HepG2 (cell line): ENCODE measurements around the gene IQSEC1. TPM values are rescaled to one million over a fixed set of nuclear protein-coding genes. Genes with fewer than 3 reads are reported as not detected.

ENCODE experiments used
- ATAC-seq: fragments of 200-7000 bp; cut with Tn5 transposase; 3 replicates; pipeline ENCODE4 v1.9.1; 2020; ENCODE audit warnings: mild to moderate bottlenecking, moderate library complexity
- BruUV-seq: library from RNA; stranded (reverse); fragments of 400-500 nt; replicated peaks from 2 replicates; lab custom pipeline; 2021; lab: Mats Ljungman, UMichigan
- CTCF ChIA-PET: fragments of 300-600 bp; formaldehyde crosslinking; extraction: SDS; loops from one replicate; lab custom pipeline; 2021; ENCODE audit warnings: low total read pairs, inconsistent platforms, low intra/inter-chr PET ratio; lab: Yijun Ruan, JAX
- POLR2A ChIA-PET: fragments of 350-600 bp; sonication (Branson Sonifier 250); formaldehyde crosslinking; loops from one replicate; lab custom pipeline; 2020; ENCODE audit warnings: antibody characterized with exemption, inconsistent platforms; lab: Yijun Ruan, JAX
- DNase-seq: peaks from one replicate; pipeline ENCODE4 v3.0.0-alpha.2; 2015; ENCODE audit warnings: low spot score
- FAIRE-seq: peaks from 3 replicates; lab custom pipeline; 2011; peaks lifted over from hg19 to GRCh38; lab: Jason Lieb, UNC
- H2AFZ ChIP-seq: one replicate; pipeline ENCODE4 v1.6.1; 2011; ENCODE audit warnings: low read length, inconsistent platforms
- H3K27ac ChIP-seq: fragments of 300-600 bp; 3 replicates; pipeline ENCODE4 v1.8.0; 2011; ENCODE audit warnings: mixed run types, mild to moderate bottlenecking, mixed read lengths, low read length, inconsistent platforms; ENCODE audit not compliant: insufficient read depth; ENCODE audit errors: extremely low read length
- H3K27me3 ChIP-seq, 2 experiments: fragments of 200-600 bp in 1 of 2; 2 replicates in 1 of 2; 3 replicates in 1 of 2; pipeline versions ENCODE4 v1.6.0 to v1.8.0; 2011; ENCODE audit warnings: low read length in 2 of 2, mild to moderate bottlenecking in 2 of 2, moderate library complexity in 2 of 2, inconsistent platforms in 1 of 2; ENCODE audit not compliant: insufficient read depth in 2 of 2, control insufficient read depth in 1 of 2
- H3K36me3 ChIP-seq, 2 experiments: fragments of 200-600 bp in 1 of 2; replicated peaks in 1 of 2; 2 replicates in 1 of 2; 3 replicates in 1 of 2; pipeline versions ENCODE4 v1.5.1 to v1.8.0; 2011; ENCODE audit warnings: low read length in 2 of 2, inconsistent platforms in 1 of 2; ENCODE audit not compliant: insufficient read depth in 2 of 2, control insufficient read depth in 1 of 2
- H3K4me1 ChIP-seq: 2 replicates; pipeline ENCODE4 v1.5.1; 2012; ENCODE audit warnings: low read length, inconsistent platforms; ENCODE audit not compliant: insufficient read depth
- H3K4me2 ChIP-seq: 2 replicates; pipeline ENCODE4 v1.6.0; 2011; ENCODE audit warnings: low read depth, low read length, inconsistent platforms
- H3K4me3 ChIP-seq, 3 experiments: fragments of 200-600 bp in 1 of 3; sonication (generic), shearing (Covaris generic) in 1 of 3; replicated peaks in 1 of 3; 2 replicates each; pipeline ENCODE4 v1.5.1; 2011 to 2016; ENCODE audit warnings: low read length in 3 of 3, inconsistent platforms in 2 of 3, low read depth in 2 of 3, mild to moderate bottlenecking in 2 of 3, control low read depth in 1 of 3, mixed read lengths in 1 of 3; ENCODE audit not compliant: insufficient read depth in 1 of 3
- H3K79me2 ChIP-seq: one replicate; pipeline ENCODE4 v1.6.1; 2011; ENCODE audit warnings: low read length, inconsistent platforms; ENCODE audit not compliant: insufficient read depth
- H3K9ac ChIP-seq: 2 replicates; pipeline ENCODE4 v1.6.0; 2011; ENCODE audit warnings: mild to moderate bottlenecking, low read depth, low read length, inconsistent platforms; ENCODE audit not compliant: insufficient read depth
- H3K9me3 ChIP-seq: 2 replicates; pipeline ENCODE4 v1.5.1; 2012; ENCODE audit warnings: mild to moderate bottlenecking, low read length
- H4K20me1 ChIP-seq: 2 replicates; pipeline ENCODE4 v1.6.0; 2011; ENCODE audit warnings: inconsistent platforms, mild to moderate bottlenecking, low read length, moderate library complexity; ENCODE audit not compliant: insufficient read depth
- KAT2B ChIP-seq: fragments of 150-350 bp; IDR thresholded peaks from 2 replicates; pipeline ENCODE4 v1.6.1; 2014; ENCODE audit warnings: low read depth, low read length, borderline replicate concordance
- SALL2 ChIP-seq: sonication (generic); formaldehyde crosslinking; IDR thresholded peaks from 2 replicates; pipeline ENCODE4 v1.8.1; 2023; ENCODE audit warnings: mild to moderate bottlenecking, missing genetic modification reagents, inconsistent platforms
- TFE3 ChIP-seq: IDR thresholded peaks from 2 replicates; pipeline ENCODE4 v1.6.1; 2016
- ZFY ChIP-seq: sonication (generic); formaldehyde crosslinking; IDR thresholded peaks from 2 replicates; pipeline ENCODE4 v1.4.0; 2020; ENCODE audit warnings: missing genetic modification reagents
- ZNF263 ChIP-seq: sonication (generic); formaldehyde crosslinking; IDR thresholded peaks from 2 replicates; pipeline ENCODE4 v1.4.0; 2020; ENCODE audit warnings: missing genetic modification reagents
- ZNF512 ChIP-seq: sonication (generic); formaldehyde crosslinking; IDR thresholded peaks from 2 replicates; pipeline ENCODE4 v1.4.0; 2020; ENCODE audit warnings: mild to moderate bottlenecking, missing genetic modification reagents
- ZNF605 ChIP-seq: sonication (generic); formaldehyde crosslinking; IDR thresholded peaks from 2 replicates; pipeline ENCODE4 v1.8.0; 2022; ENCODE audit warnings: mild to moderate bottlenecking, missing genetic modification reagents
- ZNF660 ChIP-seq: sonication (generic); formaldehyde crosslinking; IDR thresholded peaks from 2 replicates; pipeline ENCODE4 v1.5.1; 2020; ENCODE audit warnings: mild to moderate bottlenecking, low read depth, missing genetic modification reagents, borderline replicate concordance
- WGBS: methylation state at CpG from one replicate; pipeline ENCODE4 v1.1.6; 2017; ENCODE audit warnings: low lambda C conversion rate; 5-methylcytosine and 5-hydroxymethylcytosine counted together
- in situ Hi-C: cut with HindIII; loops from 2 replicates; pipeline ENCODE4 v1.10.0; 2017; ENCODE audit warnings: low pct_unique_long_range_greater_than_20kb; ENCODE audit not compliant: extremely low pct_ligation_motif_present
- intact Hi-C: fragments of 100-400 bp; cut with micrococcal nuclease; formaldehyde crosslinking; loops from one replicate; pipeline ENCODE4 v1.10.0; 2022; ENCODE audit not compliant: unreplicated experiment
- polyA plus RNA-seq, 8 experiments: library from polyadenylated mRNA; depleted of rRNA in 3 of 8; stranded (reverse) in 7 of 8; unstranded in 1 of 8; fragments of >200 nt; fragmentation: Illumina TruSeq in 4 of 8; extraction: Trizol in 4 of 8; gene quantifications; 2 replicates each; pipeline versions ENCODE4 v1.2.1 to v1.2.3, GENCODE V29; 2011 to 2016; ENCODE audit warnings: low read depth in 4 of 8, missing spikeins in 1 of 8, mixed read lengths in 1 of 8; ENCODE audit not compliant: insufficient read depth in 1 of 8
- total RNA-seq, 5 experiments: library from RNA; depleted of rRNA; stranded (reverse); fragments of >200 nt; fragmentation: Illumina TruSeq; extraction: Trizol; gene quantifications; 2 replicates each; pipeline ENCODE4 v1.2.3, GENCODE V29; 2016; ENCODE audit warnings: low read depth in 1 of 5

IQSEC1 gene
- total and polyA plus RNA-seq, 2 of the 13 experiments (the other 11 are each of a cell fraction or from before 2014, with no cell fraction given): 17.4 to 20.2 TPM

- no peak for TF ChIP-seq TFE3
- TF ChIP-seq SALL2 (CRISPR knock-in tag): no peak
- TF ChIP-seq ZNF512 (CRISPR knock-in tag): no peak
- TF ChIP-seq, all 625 proteins: peak for 0
Observed at GRCh38 chr3:13034861-13035260, 38.4 kb downstream of the IQSEC1 start (continued).

DNA sequence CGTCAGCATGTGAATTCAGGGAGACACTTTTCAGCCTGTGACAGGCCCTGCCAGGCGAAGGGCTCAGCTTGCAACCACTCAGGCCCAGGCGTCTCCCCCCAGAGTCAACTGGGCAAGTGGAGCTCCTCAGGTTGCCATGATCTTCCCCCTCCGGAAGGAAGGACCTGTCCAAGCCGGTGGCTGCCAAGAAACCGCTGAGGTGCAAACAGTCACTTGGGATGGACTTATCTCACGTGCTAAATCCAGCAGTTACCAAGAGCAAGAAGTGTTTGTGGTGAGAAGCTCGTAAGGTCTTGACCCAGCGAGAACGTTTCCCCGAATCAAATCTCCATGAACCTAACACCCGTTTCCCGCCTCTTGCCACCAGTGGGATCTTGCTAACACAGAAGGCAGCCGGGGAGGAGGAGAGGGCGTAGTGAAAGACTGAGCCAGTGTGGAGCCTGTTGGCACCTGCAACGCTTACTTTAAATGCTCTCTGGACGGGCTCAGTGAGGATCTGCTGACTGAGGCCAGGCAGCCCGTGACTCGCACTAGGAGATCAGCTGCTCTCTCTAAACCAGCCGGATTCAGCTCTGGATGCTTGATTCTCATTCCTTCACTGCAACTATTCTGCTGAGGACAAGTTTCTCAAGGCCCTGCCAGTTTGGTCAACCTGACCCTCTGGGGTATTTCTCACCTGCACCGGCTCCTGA, 39.0 kb downstream of the IQSEC1 start:
- DNase-seq: no peak
- no peak for ATAC-seq
- Histone ChIP-seq H3K36me3 (no peaks in the 10 kb centered on the region), H3K4me1 (no peaks in the 10 kb centered on the region), H3K4me2 (no peak overlapping the region), H4K20me1 (no peaks in the 10 kb centered on the region), H3K27ac (no peak overlapping the region), H3K9me3 (no peaks in the 10 kb centered on the region), H3K79me2 (no peaks in the 10 kb centered on the region), H3K9ac (no peak overlapping the region), H3K27me3 (no peaks in the 10 kb centered on the region), H3K4me3 (no peak overlapping the region), H2AFZ (no peak overlapping the region)
- intact Hi-C loops (no loop called here), in situ Hi-C loops (no loop called here)
- CTCF ChIA-PET: no interaction called here
- BruUV-seq: no TSS peak
- TF ChIP-seq ZNF605 (CRISPR knock-in tag) (no peak), KAT2B (no peak), ZNF263 (CRISPR knock-in tag) (no peak), ZFY (no peak), ZNF660 (CRISPR knock-in tag) (no peak)
- FAIRE-seq: no peak
- 97% methylated on average over 17 of the region's 21 CpGs for WGBS
- POLR2A ChIA-PET: no interaction called here
